Activated T-cell treated with anti-CD3 and anti-CD28 coated beads, Interleukin-2, amount 50 U/mL, for 48 hours (primary cell): ENCODE data around the gene EIF4E1B.

Source experiments
- DNase-seq, 2 experiments: peaks; one replicate each; pipeline ENCODE4 v3.0.0-alpha.2; 2020

EIF4E1B gene

DNA sequence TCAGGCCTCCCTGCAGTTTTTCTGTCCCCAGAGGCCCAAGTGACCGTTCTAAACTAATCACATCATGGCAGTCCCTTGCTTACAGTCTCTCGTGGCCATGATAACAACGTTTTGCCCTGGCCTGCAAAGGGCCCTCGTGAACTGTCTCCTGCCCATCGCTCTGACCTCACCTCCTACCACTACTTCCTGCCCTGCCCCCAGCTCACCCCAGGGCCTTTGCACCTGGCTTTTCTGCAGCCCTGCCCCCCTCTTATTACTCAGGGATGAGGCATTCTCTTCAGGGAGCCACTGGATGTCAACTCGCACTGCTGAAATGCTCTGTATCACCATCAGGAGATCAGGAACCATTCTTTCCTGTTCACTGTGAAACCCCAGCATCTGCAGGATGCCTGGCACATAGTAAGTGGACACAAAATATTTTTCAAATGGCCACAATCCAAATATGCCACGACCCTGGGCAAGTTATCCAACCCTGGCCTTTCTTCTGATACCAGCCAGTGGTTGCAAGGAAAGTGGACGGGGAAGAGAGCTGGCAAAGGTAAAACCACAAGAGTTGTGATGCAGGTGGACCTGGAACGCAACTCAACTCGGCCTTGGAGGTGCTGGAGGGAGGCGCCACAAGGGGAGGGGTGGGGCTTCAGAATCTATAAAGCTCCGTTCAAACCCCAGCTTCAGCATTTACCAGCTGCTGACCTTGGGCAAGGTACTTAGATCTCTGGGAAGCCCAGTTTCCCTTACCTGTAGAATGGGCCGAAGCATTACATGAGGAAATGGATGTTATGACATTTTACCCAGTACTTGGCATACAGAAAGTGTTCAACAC lies 1.9 kb upstream of the EIF4E1B start:
- no peak for DNase-seq

DNA sequence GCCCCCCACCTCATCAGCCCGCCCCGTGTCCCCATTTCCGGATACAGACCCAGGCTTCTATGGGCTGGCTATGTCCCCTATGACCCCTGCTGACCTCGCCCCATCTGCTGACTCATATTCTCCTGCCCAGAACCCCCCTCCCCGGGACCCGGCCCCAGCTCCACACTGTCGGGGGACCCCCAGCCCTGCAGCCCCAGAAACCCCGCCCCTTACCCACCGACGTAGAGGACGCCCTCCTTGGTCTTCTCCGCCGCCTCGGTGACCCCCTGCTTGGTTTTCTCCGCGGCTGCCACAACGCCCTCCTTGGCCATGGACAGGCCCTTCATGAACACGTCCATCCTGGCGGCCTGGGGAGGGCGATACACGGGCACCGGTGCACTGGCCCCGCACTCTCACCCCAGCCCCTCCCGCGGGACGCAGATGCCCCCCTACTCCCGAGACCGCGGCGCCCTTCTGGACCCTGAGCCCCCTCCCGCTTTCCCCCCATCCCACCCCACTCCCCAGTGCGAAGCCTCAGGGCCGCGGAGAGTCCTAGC lies 1.1 kb upstream of the EIF4E1B start:
- DNase-seq, result no peak

DNA sequence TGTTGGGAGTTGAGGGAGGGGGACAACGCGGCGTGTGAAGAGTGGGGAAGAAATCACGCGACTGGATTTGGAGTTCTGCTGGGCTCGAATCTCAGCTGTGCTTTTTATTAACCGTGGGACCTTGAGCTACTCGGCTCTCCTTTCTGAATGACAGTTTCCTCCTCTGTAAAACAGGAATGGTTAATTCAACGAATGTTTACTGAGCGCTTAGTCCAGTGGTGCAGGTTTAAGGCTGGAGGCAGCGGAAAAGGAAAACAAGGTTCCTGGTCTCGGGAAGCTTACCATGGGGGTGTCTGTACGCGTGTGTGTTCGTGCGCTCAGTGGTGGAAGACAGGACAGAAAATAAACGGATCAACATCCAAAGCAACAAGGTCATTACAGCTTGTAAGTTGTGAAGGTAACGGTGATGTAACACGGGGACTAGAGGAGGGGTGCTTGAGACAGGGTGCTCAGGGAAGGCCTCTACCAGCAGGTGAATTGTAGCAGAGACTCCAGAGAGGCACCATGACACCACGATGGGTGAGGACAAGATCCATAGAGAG lies 277 bp downstream of the EIF4E1B start:
- no peak for DNase-seq

DNA sequence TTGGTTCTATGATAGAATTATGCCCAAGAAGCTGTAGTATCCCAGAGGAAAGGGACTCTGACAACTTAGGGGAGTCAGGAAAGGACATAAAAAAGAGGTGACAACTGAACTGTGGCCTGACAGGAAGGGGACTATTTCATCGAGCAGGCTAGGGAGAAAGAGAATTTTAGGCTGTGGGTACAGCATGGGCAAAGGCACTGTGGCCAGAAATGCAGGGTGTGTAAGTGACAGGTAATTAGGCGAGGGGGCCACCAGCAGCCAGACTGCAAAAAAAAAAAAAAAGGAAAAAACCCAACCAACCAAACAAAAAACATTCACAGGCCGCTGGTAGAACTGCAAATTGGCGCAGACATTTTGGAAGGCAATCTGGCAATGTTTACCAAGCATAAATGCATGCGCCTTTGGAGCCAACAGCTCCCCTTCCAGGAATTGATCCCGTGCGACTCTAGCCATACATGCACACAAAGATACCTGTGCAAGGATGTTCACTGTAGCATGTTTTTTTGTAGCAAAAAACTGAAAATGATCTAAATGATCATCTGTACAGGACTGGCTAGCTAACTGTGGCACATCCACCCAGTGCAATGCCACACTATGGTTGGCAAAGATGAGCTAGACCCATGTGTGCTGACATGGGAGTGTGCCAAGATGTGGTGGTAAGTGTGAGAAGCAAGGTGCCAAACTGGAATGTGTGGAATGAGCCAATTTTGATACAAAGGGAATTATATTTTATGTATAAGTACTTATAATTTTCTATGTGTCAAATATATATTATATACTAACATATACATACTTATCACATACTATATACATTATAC lies 1.1 kb downstream of the EIF4E1B start:
- DNase-seq, result no peak

DNA sequence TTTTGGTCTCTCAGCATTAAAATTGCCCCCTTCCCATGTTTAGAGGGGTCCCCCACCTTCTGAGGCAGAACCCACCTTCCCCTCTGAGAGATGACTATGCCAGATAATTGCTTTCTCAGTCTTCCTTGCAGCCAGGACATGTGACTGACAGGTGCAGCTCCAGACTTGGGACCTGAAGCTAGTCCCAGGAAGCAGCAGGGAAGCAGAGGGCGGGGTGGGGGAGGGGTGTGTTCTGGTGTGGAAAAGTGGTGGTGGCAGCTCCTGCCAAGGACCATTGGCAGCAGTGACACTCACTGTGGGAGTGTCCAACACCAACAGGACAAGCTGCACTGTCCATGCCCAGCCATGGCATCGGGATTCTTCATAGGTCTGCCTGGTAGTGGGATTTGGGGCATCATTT lies 2.3 kb downstream of the EIF4E1B start:
- no peak for DNase-seq

DNA sequence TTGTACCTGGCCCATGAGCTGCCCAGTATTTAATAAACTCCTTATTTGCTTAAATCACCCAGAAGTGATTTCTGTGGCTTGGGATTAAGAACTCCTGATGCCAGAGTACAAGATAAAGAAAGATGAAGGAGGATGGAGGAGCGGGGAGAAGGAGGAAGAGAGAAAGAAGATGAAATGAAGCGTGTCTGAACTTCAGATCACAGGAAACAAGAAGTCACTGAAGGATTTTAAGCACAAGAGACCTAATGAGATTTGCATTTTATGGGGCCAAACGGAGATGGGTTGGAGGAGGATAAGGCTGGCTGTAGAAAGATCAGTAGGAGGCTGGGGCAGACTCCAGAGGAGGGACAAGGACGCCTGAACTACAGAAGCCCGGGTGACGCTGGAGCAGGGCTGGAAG lies 3.1 kb downstream of the EIF4E1B start:
- DNase-seq, result no peak

DNA sequence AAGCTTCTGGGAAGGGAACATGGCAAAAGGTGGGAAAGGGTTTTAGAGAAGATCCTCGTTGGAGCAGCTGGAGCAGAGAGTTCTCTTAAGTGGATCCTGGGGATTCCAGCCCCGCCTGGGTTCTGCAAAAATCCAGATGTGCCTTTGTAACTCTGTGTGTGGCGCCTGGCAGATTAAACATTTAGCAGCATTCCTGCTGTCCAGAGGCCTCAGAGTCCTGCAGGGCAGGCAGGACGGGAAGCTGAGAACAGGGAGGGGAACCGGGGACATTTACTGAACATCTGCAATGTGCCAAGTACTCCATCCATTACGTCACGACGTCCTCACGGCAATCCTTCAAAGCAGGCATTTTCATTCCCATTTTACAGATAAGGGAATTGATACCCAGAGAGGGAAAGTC lies 6.0 kb downstream of the EIF4E1B start:
- no peak for DNase-seq

DNA sequence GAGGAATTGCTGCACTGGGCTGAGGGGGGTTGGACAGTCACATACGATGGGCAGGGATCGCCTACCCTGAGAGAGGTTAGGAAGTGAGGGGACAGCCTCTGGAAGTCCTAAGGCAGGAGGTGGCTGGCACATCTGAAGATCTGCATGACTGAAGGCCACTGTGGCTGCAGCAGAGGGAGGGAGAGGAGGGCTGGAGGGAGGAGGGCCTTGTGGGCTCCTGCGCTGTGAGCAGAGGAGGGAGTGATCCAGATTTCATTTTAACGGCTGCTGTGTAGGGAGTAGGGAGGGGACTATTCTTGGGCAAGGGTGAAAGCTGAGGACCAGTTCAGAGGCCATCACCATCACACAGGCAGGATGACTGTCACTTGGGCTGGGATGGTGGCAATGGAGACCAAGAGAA lies 7.1 kb downstream of the EIF4E1B start:
- no peak for DNase-seq

DNA sequence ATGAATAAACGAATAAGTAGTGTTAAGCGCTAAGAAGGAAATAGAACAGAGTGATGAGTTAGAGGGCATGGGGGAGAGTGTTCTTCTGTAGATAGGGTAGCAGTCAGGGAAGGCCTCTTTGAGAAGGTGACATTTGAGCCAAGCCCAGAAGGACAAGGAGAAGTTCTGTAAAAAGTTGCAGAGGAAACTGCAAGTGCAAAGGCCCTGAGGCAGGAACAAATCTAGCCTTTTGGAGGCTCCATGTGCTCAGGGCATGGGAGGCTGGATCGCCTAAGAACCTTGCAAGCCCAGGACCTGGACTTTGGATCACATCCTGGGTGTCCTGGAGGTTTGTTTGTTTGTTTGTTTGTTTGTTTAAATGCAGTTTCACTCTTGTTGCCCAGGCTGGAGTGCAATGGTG lies 8.0 kb downstream of the EIF4E1B start:
- DNase-seq, result no peak

DNA sequence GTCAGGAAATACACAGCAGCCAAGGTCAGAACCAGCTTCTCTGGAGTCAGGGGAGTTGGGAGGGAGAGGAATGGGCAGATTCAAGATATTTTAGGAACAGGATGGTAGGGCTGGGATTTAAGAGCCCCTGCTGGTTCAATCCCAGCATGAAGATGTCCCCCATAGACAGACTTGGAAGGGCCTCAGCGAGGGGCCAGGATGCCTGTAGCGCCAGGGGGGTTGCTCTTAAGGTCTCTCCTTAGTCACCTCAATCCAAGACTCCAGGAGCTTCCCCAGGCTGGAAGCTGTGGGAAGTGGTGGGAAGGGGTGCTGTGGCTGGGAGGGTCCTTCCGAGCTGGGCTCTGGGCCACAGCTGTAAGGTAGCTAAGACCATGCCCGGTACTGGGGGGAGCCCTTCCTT lies 8.7 kb downstream of the EIF4E1B start:
- DNase-seq, result no peak

DNA sequence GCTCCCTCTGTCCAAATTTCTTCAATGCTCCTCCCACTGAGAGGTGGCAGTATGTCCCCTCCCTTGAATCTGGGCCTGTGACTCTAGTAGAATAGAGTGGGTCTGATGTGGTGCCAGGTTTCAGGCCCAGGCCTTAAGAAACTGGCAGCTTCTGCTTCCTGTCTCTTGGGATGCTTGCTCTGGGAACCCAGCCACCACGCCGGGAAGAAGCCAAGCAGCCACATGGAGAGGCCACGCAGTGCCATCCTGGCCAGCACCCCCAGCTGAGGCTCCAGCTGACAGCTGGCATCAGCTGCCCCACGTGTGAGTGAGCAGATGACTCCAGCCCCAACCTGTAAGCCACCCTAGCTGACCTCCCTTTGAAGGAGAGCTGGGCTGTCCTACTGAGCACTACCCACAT lies 9.5 kb downstream of the EIF4E1B start:
- DNase-seq, result no peak

DNA sequence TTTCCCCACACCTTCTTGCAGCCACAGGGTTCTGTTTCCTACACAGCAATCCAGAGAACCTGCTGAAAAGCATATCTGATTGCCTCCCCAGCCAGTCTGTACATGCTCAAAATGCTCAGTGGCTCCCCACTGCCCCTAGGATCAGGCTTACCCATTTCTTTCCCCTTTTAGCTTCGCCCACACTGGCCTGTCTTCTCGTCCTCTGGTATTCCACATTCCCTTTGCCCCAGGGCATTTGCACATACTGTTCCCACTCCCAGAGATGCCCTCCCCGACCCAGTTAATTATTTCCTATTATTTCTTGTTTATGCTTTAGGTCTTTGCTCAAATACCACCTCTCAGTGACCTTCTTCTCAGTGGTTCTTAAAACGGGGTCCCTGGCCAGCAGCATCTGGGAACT lies 10.1 kb downstream of the EIF4E1B start:
- no peak for DNase-seq

DNA sequence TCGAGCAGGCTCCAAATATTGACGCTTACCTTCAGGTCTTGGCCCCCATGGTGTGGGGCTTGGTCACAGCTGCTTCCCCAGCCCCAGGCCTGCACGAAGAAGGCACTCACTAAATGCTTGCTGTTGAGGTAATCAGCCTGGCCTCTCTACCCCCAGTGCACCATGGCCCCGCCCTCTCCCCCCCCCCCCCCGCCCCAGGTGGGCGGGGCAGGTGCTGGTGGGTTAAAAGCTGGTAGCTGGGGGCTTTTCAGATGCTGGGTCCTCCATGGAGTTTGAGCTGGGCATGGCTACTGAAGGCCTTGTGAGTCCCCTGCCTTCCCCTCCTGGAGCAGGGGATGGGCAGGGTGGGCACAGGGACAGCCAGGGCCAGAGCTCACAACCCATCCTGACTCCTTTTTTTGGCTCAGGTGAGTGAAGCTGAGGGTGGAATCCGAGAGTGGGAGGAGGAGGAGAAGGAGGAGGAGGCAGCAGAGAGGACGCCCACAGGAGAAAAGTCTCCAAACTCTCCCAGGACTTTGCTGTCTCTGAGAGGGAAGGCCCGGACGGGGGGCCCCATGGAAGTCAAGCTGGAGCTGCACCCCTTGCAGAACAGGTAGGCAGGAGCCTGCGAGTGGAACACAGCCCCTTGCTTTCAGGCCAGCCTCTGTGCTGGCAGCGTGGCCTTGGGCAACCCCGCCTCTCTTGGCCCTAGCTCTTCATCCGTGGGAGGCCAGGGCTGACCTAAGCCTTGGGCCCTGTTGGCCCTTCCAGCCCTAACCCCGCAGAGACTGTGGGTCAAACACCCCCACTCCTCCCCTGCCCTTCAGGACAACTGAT lies 12.4 kb downstream of the EIF4E1B start:
- DNase-seq, result no peak

DNA sequence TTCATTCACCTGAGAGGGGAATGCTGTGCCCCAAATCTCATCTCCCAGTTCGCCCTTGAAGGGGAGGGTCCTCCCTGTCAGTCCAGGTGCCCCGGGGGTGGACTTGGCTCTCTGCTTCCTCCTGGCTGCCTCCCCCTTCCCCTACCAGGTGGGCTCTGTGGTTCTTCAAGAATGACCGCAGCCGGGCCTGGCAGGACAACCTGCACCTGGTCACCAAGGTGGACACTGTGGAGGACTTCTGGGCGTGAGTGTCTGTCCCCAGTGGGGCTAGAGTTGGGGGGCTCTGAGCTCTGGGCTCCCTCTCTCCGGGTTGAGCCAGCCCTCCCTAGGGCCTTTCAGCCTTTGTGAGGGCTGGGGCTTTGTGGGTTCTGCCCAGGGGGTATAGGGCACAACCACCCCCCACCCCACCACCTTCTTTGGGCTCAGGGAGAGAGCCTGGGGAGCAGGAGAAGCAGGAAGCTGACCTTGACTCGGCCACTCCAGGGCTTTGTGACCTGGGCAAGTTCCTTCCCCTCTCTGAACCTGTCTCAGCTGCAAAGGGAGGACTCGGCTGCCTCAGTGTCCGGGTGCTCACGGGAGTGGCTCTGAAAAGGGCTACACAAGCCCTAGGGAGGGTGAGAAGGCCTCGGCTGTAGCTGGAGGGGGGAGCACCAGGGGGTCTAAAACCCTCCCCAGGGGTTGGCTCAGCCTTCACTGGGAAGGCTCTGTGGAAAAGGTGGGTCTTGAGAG lies 13.2 kb downstream of the EIF4E1B start:
- DNase-seq, result no peak

DNA sequence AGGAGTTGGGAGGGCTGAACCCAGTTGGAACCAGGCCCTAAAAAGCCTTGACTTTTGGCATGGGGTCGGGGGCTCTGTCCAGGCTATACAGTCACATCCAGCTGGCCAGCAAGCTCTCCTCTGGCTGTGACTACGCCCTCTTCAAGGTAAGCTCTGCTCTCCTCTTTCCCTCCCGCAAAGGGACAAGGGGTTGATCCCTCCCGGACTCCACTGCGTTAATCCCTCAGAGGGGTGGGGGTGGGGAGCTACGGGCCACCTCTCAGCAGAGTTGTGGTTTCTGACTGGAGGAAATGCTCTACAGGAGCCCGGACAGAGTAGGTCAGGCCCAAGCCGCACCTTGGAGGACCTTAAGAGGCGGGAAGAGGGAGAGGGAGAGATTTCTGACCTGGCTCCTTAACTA lies 13.8 kb downstream of the EIF4E1B start:
- no peak for DNase-seq

DNA sequence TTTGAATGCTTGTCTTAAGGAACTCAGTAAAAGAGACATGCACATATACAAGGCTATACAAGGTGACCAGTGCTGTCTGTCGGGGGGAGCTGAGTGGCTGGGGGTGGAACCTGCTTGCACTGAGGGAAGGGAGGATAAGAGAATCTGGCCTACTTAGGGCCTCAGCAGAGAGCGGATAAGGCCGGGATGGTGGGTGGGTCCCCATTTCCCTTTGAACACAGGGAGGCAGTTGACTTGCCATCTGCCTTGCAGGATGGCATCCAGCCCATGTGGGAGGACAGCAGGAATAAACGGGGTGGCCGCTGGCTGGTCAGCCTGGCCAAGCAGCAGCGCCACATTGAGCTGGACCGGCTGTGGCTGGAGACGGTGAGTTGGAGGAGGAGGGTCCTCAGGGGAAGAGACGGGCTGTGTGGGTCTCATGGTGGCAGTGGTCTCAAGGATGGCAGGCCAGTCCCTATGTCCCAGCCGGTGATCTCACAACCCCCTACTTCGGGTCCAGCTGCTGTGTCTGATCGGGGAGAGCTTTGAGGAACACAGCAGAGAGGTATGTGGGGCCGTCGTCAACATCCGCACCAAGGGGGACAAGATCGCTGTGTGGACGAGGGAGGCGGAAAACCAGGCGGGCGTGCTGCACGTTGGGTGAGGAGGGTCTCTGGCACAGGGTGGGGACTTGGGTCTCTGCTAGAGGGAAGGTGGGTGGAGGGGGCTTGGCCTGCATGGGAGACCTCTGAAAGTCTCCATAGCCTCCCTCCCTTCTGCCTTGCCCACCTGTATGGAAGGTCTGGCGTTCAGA lies 14.6 kb downstream of the EIF4E1B start:
- no peak for DNase-seq

DNA sequence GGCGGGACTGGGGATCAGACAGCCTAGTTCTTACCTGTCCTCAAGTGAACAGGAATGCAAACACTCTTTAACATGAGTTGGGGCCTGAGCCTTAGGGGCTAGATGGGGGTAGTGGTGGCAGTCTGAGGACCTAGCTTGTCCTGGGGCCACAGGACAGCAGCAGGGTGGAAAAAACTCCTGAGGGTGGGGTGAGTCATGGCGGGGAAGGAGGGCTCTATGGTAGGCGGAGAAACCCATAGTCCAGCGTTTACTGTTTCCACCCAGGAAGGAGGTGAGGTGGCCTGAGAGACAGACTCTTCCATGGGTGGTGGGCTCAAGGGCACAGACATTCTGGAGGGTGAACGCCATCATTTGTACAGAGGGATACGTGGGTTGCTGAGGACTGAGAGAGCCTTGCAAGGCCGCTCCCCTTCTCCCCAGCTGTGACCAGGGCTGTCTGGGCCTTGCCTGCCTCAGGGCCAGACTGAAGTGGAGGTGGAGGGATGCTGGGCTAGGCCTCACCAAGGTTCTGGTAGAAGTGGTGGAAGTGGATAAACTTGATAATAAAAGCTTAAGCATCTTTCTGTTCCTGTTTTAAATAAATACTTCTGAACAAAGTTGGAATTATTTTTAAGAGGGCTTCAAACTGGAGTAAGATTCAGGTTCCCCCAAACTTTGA lies 15.7 kb downstream of the EIF4E1B start:
- DNase-seq, result no peak

DNA sequence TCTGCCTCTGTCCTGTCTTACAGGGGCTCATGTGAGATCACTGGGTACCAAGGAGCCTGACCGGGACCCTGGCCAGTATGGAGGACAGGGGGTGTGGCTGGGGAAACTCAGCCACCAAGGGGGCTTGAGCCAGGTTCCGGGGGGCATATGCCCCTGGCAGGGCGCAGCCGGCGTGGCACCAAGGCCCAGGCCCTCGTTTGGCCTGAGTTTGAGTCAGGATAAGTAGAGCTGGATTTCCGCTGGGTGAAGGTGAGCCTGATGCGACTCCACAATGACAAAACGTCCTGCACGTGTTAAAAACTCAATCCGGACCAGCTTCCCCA lies 16.2 kb downstream of the EIF4E1B start:
- no peak for DNase-seq

DNA sequence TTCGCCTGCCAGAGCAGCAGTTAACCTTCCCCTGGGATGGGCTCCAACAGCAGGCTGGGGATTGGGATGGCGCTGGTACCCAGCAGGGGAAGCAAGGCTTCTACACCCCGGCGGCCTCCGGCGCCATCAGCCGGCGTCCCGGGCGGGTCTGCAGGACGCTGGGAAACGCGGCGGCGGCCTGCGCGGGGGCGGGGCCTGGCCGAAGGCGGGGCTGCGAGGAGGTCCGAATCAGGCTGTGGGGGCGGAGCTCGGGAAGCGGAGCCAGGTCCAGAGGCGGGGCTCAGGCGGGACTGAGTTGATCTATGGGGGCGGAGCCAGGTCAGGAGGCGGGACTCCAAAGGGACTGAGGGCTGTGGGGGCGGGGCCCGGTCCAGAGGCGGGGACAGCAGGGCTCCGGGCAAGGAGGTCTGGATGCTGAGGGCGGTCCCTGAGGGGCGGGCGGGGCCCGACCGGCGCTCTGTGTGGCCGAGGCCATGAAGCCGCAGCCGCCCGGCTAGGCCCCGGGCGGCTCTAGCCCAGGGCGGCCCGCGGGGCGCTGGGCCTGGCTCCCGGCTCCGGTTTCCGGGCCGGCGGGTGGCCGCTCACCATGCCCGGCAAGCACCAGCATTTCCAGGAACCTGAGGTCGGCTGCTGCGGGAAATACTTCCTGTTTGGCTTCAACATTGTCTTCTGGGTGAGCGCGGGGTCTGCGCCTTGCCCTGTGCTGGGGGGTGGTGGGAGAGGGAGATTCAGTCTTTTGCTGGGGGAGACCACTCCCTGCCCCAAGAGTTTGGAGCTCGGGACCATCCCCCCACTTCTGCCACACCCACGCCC lies 16.8 kb downstream of the EIF4E1B start, which contains the start of gene TSPAN17:
Gene TSPAN17, plus strand, starts transcription at position 455 of the 813 bp plus-strand sequence. Its CDS starts 132 bp downstream, at position 587.
- DNase-seq, result peak; percentile 100
